ENCODE results near the gene MCCD1.

Gene MCCD1

DNA sequence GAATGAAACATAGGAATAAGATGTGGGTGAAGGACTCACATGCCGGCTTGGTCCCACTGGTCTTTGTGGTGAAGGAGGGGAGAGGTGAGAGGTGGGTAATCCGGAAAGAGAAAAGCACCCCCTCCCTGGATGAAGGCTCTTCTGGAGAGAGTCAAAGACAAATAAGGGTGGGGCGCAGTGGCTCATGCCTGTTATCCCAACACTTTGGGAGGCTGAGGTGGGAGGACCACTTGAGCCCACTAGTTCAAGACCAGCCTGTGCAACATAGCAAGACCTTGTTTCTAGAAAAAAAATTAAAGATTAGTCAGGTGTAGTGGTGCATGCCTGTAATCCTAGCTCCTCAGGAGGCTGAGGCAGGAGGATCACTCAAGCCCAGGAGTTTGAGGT, 50.4 kb downstream of the MCCD1 start:
- TF ChIP-seq, protein P1, sequence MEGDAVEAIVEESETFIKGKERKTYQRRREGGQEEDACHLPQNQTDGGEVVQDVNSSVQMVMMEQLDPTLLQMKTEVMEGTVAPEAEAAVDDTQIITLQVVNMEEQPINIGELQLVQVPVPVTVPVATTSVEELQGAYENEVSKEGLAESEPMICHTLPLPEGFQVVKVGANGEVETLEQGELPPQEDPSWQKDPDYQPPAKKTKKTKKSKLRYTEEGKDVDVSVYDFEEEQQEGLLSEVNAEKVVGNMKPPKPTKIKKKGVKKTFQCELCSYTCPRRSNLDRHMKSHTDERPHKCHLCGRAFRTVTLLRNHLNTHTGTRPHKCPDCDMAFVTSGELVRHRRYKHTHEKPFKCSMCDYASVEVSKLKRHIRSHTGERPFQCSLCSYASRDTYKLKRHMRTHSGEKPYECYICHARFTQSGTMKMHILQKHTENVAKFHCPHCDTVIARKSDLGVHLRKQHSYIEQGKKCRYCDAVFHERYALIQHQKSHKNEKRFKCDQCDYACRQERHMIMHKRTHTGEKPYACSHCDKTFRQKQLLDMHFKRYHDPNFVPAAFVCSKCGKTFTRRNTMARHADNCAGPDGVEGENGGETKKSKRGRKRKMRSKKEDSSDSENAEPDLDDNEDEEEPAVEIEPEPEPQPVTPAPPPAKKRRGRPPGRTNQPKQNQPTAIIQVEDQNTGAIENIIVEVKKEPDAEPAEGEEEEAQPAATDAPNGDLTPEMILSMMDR (conservative IDR thresholded peaks at IDR 0.05; ENCODE audit: low read length) = no peak
- no peak for DNase-seq (ENCODE audit: low read depth)
- no peak overlapping the region for H3K4me3 ChIP-seq (ENCODE audit: low read length)

All from AG10803 (cell line).